Measurements from ENCODE around the gene PPP1R1C. TPM values are rescaled to one million over a fixed set of nuclear protein-coding genes. Genes with fewer than 3 reads are reported as not detected.

Gene PPP1R1C
- total RNA-seq, result 1 to 10 TPM in 2 of 4 donors, not detected in 2; 3.7 to 7.9 TPM

GRCh38 chr2:181985632-181986205 lies at the start of gene PPP1R1C:
Gene PPP1R1C (plus strand): TSS chr2:181985853. CDS start chr2:181986111, 258 bp downstream.
- TF ChIP-seq CTCF (IDR thresholded peaks at IDR 0.05; ENCODE audit: low read depth), result no peak

DNA sequence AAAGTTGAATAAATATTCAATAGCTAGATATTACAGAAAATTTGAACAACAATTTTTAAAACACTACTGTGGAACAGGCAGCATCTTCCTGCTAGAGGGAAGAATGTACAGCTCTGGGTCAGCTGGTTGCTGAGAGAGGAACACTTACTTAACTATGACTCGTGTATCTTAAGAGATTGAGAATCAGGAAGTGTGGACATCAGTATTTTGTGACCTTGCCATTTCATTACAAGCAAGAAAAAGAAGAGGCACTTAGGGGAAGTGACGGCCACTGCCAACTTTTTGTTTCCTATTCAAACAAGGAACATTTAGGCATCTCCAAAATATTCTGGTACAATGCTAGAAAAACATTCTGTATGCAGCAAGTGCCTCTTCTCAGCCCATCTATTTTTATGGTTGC lies 48.2 kb upstream of the PPP1R1C start:
- TF ChIP-seq CTCF (IDR thresholded peaks at IDR 0.05; ENCODE audit: low read depth), result no peak

DNA sequence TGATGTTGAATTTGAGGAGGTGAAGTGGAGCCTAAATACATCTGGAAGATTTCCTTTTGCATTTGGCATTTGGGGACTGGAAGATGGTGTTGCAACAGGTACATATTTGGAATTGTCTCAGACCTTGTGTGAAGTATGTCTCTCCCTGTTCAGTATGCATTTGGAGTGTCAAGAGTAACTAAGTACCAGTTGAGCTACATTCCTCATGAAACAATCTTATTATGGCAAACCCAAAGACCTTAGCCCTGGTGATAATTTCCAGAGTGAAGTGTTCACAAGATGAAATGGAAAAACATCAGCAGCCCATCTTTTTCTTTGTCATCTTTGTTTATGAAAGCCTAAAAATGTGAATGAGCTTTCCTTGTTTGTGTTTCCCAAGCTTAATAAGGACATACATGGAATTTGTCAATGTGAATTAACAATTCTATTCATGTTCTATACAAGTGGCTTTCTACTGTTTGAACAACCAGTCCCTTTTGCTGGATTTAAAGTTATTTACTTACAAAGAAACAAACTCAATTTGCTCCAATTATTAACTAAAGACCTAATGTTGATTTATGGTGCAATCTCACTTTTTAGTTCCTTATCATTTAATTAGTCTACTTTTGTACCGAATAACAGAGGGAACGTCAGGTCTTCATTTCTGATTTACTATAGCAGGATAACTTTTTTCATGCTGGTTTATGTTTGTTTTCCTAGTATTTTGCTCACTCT lies 42.1 kb upstream of the PPP1R1C start:
- no peak for TF ChIP-seq CTCF (IDR thresholded peaks at IDR 0.05; ENCODE audit: low read depth)

GRCh38 chr2:181944164-181944913 lies 41.3 kb upstream of the PPP1R1C start:
- TF ChIP-seq CTCF (IDR thresholded peaks at IDR 0.05; ENCODE audit: low read depth), result no peak

GRCh38 chr2:181944914-181945291 lies 40.8 kb upstream of the PPP1R1C start:
- no peak for TF ChIP-seq CTCF (IDR thresholded peaks at IDR 0.05; ENCODE audit: low read depth)

- TF ChIP-seq CTCF (IDR thresholded peaks at IDR 0.05; ENCODE audit: low read depth), result no peak
These were observed 39.1 kb upstream of the PPP1R1C start for GRCh38 chr2:181946444-181947127.

DNA sequence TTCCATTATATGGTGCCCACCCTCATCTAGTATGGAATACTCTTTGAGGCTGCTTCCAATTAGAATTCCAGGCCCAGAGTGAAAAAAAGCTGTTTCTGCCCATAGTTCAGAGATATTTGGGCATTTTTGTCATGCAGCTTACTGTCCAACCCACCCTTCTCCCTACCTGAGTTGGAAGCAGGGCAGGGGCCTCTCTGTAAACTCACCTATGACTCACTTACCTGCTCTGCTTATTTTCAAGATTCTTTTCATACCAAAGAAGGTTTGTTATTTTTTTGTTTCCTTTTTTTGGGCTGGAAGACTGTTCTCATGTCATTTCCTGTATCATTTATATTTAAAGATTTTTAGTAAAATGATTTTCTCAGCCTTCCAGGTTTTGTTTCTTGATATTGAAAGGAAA lies 38.4 kb upstream of the PPP1R1C start:
- TF ChIP-seq CTCF (IDR thresholded peaks at IDR 0.05; ENCODE audit: low read depth), result no peak

Measured in subcutaneous adipose tissue (tissue), 4 donors.